ENCODE measurements around the gene ANKRD31.

ANKRD31 gene

DNA sequence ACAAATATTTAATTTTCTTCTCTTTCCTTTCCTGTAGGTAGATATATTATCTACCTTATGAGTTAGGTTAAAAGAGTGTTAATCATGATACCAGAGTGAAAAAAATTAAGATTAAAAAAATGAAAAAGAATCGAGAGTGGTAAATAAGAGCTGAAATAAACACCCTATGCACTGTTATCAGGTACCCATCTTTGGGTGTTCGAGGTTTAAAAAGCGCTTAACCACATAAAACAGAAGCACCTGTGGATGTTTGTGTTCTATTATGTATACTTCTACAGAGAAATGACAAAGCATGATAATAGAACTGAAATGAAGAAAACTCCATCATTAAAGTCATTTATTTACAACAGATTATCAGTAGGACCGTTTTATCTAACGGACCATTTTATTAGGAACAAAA is 158.7 kb downstream of the ANKRD31 start:
- no peak overlapping the region for H3K27ac ChIP-seq
- TF ChIP-seq ZFX (IDR thresholded peaks at IDR 0.05; ENCODE audit: borderline replicate concordance) = no peak
- TF ChIP-seq, protein P1, sequence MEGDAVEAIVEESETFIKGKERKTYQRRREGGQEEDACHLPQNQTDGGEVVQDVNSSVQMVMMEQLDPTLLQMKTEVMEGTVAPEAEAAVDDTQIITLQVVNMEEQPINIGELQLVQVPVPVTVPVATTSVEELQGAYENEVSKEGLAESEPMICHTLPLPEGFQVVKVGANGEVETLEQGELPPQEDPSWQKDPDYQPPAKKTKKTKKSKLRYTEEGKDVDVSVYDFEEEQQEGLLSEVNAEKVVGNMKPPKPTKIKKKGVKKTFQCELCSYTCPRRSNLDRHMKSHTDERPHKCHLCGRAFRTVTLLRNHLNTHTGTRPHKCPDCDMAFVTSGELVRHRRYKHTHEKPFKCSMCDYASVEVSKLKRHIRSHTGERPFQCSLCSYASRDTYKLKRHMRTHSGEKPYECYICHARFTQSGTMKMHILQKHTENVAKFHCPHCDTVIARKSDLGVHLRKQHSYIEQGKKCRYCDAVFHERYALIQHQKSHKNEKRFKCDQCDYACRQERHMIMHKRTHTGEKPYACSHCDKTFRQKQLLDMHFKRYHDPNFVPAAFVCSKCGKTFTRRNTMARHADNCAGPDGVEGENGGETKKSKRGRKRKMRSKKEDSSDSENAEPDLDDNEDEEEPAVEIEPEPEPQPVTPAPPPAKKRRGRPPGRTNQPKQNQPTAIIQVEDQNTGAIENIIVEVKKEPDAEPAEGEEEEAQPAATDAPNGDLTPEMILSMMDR (IDR thresholded peaks at IDR 0.05) = no peak

DNA sequence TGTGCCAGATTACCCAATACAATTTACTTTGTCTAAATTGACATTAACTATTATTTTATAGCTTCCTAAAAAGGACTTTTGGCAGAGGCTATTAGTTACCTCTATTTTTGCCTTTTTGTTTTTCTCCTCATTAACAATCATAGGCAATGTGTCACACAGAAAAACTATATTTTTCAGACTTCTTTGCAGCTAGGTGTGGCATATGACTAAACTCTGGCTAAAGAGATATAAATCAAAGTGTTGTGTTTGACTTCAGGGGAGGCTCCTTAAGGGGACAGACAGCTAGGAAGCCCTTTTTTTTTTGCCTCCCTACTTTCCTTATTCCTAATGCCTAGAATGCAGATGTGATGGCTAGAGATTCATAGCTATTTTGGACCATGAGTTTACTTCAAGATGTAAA is 164.6 kb downstream of the ANKRD31 start:
- no peak for TF ChIP-seq ZFX (IDR thresholded peaks at IDR 0.05; ENCODE audit: borderline replicate concordance)
- TF ChIP-seq, protein P1 (IDR thresholded peaks at IDR 0.05) = no peak
- H3K27ac ChIP-seq = no peak overlapping the region

DNA sequence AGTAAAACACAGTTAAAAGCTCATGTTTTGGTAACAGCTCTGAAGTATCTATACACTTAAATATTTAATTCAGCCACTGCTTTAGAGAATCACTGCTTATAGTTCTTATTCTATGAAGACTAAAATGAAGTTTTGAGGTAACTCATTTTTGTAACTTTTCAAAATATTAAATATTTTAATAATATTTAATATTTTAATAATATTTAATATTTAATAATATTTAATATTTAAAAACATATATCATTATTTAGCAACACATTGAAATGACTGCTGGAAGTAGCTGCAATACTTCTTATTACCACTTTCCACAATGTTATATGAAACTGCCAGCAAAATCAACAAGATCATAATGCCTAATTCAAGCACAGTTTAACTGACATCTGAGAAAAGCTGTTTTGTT is 165.6 kb downstream of the ANKRD31 start:
- no peak for TF ChIP-seq ZFX (IDR thresholded peaks at IDR 0.05; ENCODE audit: borderline replicate concordance)
- TF ChIP-seq, protein P1 (IDR thresholded peaks at IDR 0.05) = no peak
- H3K27ac ChIP-seq = no peak overlapping the region

DNA sequence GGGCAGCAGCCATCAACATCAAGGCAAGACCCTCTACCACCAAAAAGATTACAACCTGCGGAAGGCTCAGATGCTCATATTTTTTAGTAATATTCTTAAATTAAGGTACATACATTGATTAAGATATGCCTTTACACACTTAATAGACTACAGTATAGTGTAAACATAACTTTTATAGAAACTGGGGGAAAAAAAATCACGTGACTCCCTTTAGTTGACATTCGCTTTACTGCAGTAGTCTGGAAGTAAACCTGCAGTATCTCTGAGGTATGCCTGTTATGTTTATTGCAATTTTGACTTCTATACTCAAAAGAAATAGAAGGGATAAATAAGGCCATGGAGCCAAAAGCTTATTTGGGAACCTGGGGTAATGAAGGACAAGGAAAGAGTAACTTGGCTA is 169.2 kb downstream of the ANKRD31 start:
- no peak overlapping the region for H3K27ac ChIP-seq
- TF ChIP-seq ZFX (IDR thresholded peaks at IDR 0.05; ENCODE audit: borderline replicate concordance) = no peak
- TF ChIP-seq, protein P1 (IDR thresholded peaks at IDR 0.05) = no peak

DNA sequence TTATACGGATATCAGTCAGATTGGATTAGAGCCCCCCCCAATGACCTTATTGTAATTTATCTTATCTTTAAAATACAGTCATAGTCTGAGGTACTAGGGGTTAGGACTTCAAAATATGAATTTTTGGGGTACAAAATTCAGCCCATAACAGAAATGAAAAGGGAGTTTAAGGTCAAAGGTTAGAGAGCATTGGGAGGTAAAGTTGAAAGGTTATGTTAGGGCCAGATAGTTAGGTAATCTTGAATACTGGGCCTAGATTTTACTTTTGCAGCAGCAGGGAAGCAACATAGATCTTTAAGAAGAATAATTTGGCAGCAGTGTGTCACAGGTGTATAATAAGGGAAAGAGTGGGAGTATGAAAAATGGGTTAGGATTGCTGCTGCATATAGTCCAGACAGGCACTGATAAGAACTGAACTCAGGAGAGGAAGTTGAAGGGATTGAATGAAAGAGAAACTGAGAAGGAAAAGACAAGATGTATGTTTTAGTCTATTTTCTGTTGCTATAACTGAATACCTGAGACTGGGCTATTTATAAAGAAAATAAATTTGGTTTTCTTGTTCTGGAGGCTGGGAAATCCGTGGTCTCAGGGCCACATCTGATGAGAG is 173.7 kb downstream of the ANKRD31 start:
- TF ChIP-seq, protein P1 (IDR thresholded peaks at IDR 0.05) = no peak
- no peak for TF ChIP-seq ZFX (IDR thresholded peaks at IDR 0.05; ENCODE audit: borderline replicate concordance)
- H3K27ac ChIP-seq = no peak overlapping the region

DNA sequence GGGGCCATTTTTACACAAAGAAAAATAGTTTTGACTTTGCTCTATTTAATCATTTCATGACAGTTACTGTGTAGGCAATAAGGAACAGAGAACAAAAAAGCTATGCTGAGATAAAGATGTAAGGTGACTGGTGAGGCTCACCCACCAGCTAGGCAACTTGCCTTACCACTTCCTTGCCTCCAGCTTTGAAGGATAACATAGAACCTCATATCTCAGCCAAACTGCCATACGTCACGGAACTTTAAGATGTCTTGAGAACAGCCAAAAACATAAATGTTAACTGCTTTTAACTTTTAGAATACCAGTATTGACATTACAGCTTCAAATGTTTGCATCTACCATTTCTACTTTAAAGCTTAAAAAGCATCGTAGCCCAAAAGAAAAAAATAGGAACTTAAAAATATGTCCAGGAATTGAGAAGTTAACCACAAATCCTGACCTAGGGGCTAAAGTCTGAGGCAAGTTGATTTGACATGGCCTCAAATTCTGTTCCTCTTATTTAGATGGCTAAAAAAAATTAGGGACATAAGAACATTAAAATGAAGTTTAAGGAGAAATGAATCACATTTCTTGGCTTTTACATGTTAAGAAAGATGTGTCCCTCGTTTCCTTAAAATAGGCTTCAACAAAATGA is 176.6 kb downstream of the ANKRD31 start:
- TF ChIP-seq, protein P1 (IDR thresholded peaks at IDR 0.05) = no peak
- TF ChIP-seq ZFX (IDR thresholded peaks at IDR 0.05; ENCODE audit: borderline replicate concordance) = no peak
- H3K27ac ChIP-seq = no peak overlapping the region

DNA sequence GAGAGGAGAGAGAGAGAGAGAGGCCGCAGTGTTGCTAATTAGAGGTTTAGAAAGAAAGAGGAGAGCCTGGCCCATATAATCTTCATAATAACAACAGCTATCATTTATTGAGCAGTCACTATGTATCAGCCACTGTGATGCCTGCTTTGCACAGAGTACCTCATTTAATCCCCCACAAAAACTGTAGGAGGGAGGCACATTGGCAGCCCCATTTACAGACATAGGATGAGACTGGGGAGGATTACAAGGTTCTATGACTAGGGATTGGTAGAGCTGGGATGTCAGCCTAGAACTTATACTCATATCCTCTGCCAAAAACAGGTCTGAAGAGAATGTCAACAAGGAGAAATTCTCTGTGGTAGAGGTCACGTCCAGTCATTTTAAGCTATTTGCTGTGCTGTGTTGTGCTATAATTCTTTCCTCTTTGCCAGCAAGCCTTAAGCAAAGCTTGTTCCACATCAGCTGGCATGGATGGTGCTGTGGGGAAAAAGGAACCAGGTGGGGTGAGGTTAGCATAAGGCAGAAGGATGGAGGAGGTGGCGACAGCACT is 177.6 kb downstream of the ANKRD31 start:
- TF ChIP-seq, protein P1 (IDR thresholded peaks at IDR 0.05) = no peak
- TF ChIP-seq ZFX (IDR thresholded peaks at IDR 0.05; ENCODE audit: borderline replicate concordance) = no peak
- no peak overlapping the region for H3K27ac ChIP-seq
